Lower leg skin (tissue), 4 donors: ENCODE results near the gene EVL. TPM values are rescaled to one million over a fixed set of nuclear protein-coding genes. Genes with fewer than 3 reads are reported as not detected.
A peak's percentile ranks its signal among the peaks of the same experiment; 100 is the strongest.

Experiments used
- DNase-seq, 2 donors: peaks; one replicate each; pipeline ENCODE4 v3.0.0-alpha.2; 2019; ENCODE audit warnings: low spot score in 2 of 2
- H3K4me3 ChIP-seq: fragments of 200-600 bp; sonication (generic); 2 replicates; pipeline ENCODE4 v1.5.1; 2017; ENCODE audit warnings: mild to moderate bottlenecking, low read depth; ENCODE audit not compliant: poor library complexity, severe bottlenecking
- POLR2A ChIP-seq, 2 donors: fragments of 450-650 bp; IDR thresholded peaks; one replicate each; pipeline ENCODE4 v1.6.1; 2016 to 2017; ENCODE audit warnings: antibody characterized with exemption in 2 of 2, mild to moderate bottlenecking in 1 of 2, moderate library complexity in 1 of 2
- WGBS, 2 donors: methylation state at CpG; one replicate each; pipeline ENCODE4 v1.1.5; 2018; 5-methylcytosine and 5-hydroxymethylcytosine counted together
- intact Hi-C: fragments of 100-400 bp; cut with DNase I; formaldehyde crosslinking; loops from one replicate; pipeline ENCODE4 v1.15.0; 2023; ENCODE audit warnings: low total_unique reads
- total RNA-seq, 4 donors: library from RNA; depleted of rRNA; stranded (reverse); fragments of >200 nt; gene quantifications; one replicate each; pipeline ENCODE4 v1.1.0, GENCODE V29; 2016
- TF ChIP-seq, protein P1 (sequence below), 3 donors: fragments of 450-650 bp; IDR thresholded peaks; one replicate each; pipeline ENCODE4 v1.5.1; 2016; ENCODE audit warnings: antibody characterized with exemption in 3 of 3, mild to moderate bottlenecking in 3 of 3, moderate library complexity in 2 of 3

The EVL gene
- total RNA-seq, 4 donors from 2014 or later: 26.4 to 51.4 (median 40.9) TPM

DNA sequence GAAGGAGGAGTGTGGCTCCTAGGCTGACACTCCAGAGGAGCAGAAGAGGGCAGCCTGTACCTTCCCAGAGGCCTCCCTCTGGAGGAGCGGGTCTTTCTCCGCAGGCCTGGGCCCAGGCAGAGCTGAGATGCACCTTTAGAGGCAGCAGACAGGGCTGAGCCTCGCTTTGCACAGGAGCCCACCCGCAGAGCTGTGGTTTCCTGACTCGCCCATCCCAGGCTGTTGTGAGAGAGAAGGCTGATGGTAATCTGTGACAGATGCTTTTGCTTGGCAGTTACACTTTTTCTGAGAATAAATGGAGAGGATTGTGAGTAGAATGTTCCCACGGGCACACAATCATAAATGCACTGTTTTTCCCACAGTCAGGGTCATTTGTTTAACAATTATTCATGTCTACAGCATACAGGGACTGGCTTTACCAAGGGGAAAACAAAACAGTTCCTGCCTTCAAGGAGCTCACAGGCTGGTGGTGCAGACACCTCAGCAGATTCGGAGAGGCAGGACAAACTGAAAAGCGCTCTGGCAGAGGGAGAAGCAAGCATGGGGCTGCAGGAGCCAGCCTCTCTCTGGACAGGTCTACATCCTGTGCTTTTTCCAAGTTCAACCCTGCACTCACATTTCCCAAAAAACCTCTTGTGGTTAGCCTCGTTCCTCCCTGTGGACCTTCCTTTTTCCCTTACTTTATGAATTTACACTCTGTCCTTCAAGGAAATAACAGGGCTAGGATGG, 13.9 kb downstream of the EVL start:
- intact Hi-C loops: no loop called here
- WGBS, 2 donors: 56 to 57% methylated on average over 9 of the region's 9 CpGs
- H3K4me3 ChIP-seq: no peak overlapping the region
- DNase-seq: peak in 1 of 2 donors; percentile 84
- TF ChIP-seq, protein P1, sequence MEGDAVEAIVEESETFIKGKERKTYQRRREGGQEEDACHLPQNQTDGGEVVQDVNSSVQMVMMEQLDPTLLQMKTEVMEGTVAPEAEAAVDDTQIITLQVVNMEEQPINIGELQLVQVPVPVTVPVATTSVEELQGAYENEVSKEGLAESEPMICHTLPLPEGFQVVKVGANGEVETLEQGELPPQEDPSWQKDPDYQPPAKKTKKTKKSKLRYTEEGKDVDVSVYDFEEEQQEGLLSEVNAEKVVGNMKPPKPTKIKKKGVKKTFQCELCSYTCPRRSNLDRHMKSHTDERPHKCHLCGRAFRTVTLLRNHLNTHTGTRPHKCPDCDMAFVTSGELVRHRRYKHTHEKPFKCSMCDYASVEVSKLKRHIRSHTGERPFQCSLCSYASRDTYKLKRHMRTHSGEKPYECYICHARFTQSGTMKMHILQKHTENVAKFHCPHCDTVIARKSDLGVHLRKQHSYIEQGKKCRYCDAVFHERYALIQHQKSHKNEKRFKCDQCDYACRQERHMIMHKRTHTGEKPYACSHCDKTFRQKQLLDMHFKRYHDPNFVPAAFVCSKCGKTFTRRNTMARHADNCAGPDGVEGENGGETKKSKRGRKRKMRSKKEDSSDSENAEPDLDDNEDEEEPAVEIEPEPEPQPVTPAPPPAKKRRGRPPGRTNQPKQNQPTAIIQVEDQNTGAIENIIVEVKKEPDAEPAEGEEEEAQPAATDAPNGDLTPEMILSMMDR (IDR thresholded peaks at IDR 0.05): no peak

DNA sequence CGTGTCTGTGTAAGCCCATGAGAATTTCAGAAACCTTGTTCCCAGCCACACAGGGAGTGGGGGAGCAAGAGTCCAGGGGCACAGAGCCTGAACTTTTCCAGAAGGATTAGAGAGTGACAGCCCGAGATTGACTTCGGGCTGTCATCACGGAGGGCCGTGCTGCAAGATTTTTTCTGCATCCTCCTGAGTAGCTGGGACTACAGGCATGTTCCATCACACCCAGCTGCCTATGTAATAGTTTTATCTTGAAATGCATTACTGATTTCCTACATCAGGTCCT, 14.4 kb downstream of the EVL start:
- DNase-seq: peak in 1 of 2 donors; percentile 57
- TF ChIP-seq, protein P1 (IDR thresholded peaks at IDR 0.05): no peak
- no peak for TF ChIP-seq POLR2A (IDR thresholded peaks at IDR 0.05)
- WGBS, 2 donors: 69 to 75% methylated on average over 5 of the region's 5 CpGs
- intact Hi-C loops: no loop called here
- no peak overlapping the region for H3K4me3 ChIP-seq

DNA sequence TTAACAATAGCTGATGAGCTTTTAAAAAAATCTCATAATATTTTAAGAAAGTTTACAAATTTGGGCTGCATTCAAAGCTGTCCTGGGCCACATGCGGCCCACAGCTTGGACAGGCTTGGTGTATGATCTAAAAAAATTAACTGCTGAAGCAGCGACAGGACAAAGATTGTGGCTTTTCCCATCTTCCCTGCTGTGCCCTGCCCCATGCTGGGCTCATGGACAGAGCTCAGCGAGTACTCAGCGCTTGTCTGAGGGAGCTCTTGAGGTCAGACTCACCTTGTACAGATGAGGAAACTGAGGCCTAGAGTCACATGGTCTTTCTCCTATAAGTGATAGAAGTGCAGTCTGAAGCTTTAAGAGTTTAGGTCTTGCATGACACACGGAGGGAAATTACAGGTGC, 15.0 kb downstream of the EVL start:
- H3K4me3 ChIP-seq: no peak overlapping the region
- TF ChIP-seq, protein P1 (IDR thresholded peaks at IDR 0.05): no peak
- TF ChIP-seq POLR2A (IDR thresholded peaks at IDR 0.05): no peak
- no peak for DNase-seq
- intact Hi-C loops: no loop called here
- 92 to 95% methylated on average over 5 of the region's 5 CpGs for WGBS, 2 donors

DNA sequence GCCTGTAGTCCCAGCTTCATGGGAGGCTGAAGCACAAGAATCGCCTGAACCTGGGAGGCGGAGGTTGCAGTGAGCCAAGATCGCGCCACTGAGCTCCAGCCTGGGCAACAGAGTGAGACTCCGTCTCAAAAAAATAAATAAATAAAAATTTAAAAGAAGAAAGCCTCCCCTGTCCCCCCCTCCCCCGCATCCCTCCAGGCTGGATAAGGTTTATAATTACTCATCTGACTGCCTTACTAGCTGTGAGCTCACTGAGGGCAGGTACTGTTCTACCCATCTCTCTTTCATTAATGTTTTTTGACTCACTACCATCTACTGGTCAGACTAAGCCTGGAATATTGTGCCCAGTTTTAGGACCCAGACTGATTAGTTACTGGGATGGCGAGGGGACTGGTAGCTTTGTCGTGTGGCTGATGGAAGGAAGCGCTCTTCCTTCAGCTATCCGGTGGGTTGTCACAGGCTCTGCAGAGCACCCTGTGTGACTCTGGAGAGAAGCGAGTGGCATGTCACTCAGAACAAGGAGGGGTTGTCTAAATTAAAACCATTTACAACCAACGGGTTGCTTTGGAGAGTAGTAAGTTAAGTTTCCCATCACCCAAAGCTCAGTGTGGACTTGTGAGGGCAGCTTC, 16.9 kb downstream of the EVL start:
- WGBS, 2 donors: 88 to 91% methylated on average over 12 of the region's 12 CpGs

DNA sequence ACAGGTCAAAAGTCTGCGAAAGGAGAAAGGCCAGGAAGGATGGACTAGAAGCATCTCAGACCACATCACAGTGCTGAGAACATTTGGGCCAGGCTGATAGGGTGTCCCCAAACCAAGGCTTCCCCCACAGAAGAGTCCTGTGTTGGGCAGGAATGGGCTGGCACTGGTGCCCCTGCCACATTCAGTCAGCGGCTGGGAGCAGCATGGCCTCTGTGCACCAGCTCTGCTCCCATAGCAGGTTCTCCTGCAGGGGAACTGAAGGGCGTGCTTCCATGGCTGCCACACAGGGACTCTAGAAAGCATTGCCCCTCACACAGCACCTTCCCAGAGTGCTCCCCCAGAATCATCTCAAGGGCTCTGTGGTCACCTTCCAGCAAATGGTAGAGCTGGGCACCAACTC, 17.5 kb downstream of the EVL start:
- DNase-seq: no peak
- H3K4me3 ChIP-seq: no peak overlapping the region
- TF ChIP-seq, protein P1 (IDR thresholded peaks at IDR 0.05): no peak
- TF ChIP-seq POLR2A (IDR thresholded peaks at IDR 0.05): no peak
- intact Hi-C loops: no loop called here
- WGBS, 2 donors: 93 to 97% methylated on average over 2 to 3 of the region's 3 CpGs

More for the DNA sequence above, 16.9 kb downstream of the EVL start:
- TF ChIP-seq, protein P1 (IDR thresholded peaks at IDR 0.05): no peak
- TF ChIP-seq POLR2A (IDR thresholded peaks at IDR 0.05): no peak
- intact Hi-C loops: no loop called here
- no peak overlapping the region for H3K4me3 ChIP-seq
- DNase-seq: no peak
